K562 (cell line): ENCODE measurements around the gene DBNDD2. TPM values are rescaled to one million over a fixed set of nuclear protein-coding genes. Genes with fewer than 3 reads are reported as not detected.
A peak's percentile ranks its signal among the peaks of the same experiment; 100 is the strongest.

Experiments used
- ATF4 ChIP-seq: fragments of 450-650 bp; formaldehyde crosslinking; IDR thresholded peaks from 2 replicates; pipeline ENCODE4 v1.4.0; 2022; ENCODE audit warnings: mild to moderate bottlenecking, moderate library complexity
- BCOR ChIP-seq: fragments of 450-650 bp; IDR thresholded peaks from 2 replicates; pipeline ENCODE4 v1.6.1; 2016
- CGGBP1 ChIP-seq: fragments of 250-450 bp; sonication (Bioruptor Pico); IDR thresholded peaks from 2 replicates; pipeline ENCODE4 v1.9.0; 2021; ENCODE audit warnings: mild to moderate bottlenecking
- COPS2 ChIP-seq: fragments of 450-650 bp; conservative IDR thresholded peaks from 2 replicates; pipeline ENCODE4 v1.6.1; 2016; ENCODE audit warnings: mild to moderate bottlenecking, moderate library complexity
- FOXJ3 ChIP-seq: sonication (generic); formaldehyde crosslinking; IDR thresholded peaks from 2 replicates; pipeline ENCODE4 v1.4.0; 2020; ENCODE audit warnings: mild to moderate bottlenecking, missing genetic modification reagents
- GTF2B ChIP-seq: IDR thresholded peaks from 2 replicates; pipeline ENCODE4 v1.6.1; 2011; ENCODE audit not compliant: insufficient read length; ENCODE audit errors: extremely low read depth
- GTF3C2 ChIP-seq: IDR thresholded peaks from 3 replicates; pipeline ENCODE4 v1.6.1; 2011; ENCODE audit warnings: borderline replicate concordance, mild to moderate bottlenecking, moderate library complexity; ENCODE audit not compliant: insufficient read length; ENCODE audit errors: extremely low read depth
- KLF13 ChIP-seq: fragments of 450-650 bp; IDR thresholded peaks from 2 replicates; pipeline ENCODE4 v1.6.1; 2016; ENCODE audit warnings: missing genetic modification characterization, low read depth, mild to moderate bottlenecking, missing compliant biosample characterization, moderate library complexity, borderline replicate concordance
- PHB ChIP-seq: fragments of 250-450 bp; sonication (Bioruptor Pico); IDR thresholded peaks from 2 replicates; pipeline ENCODE4 v1.5.0; 2021
- PHTF2 ChIP-seq: fragments of 250-450 bp; sonication (Bioruptor Pico); IDR thresholded peaks from 2 replicates; pipeline ENCODE4 v1.5.0; 2021; ENCODE audit warnings: mild to moderate bottlenecking
- SPI1 ChIP-seq: IDR thresholded peaks from 2 replicates; pipeline ENCODE4 v1.6.1; 2011; ENCODE audit warnings: low read depth, low read length, control low read depth, borderline replicate concordance
- TEAD1 ChIP-seq, 2 experiments: fragments of 450-650 bp in 1 of 2; sonication (generic) in 1 of 2; formaldehyde crosslinking; IDR thresholded peaks; 2 replicates each; pipeline versions ENCODE4 v1.4.0 to v1.8.0; 2020 to 2022; ENCODE audit warnings: mild to moderate bottlenecking in 2 of 2, missing genetic modification reagents in 1 of 2
- ZNF609 ChIP-seq: sonication (generic); formaldehyde crosslinking; IDR thresholded peaks from 2 replicates; pipeline ENCODE4 v1.8.1; 2023; ENCODE audit warnings: missing genetic modification reagents, mild to moderate bottlenecking, borderline replicate concordance
- polyA plus RNA-seq, 8 experiments: library from polyadenylated mRNA; depleted of rRNA in 4 of 8; stranded (reverse) in 5 of 8; unstranded in 3 of 8; fragments of >200 nt; fragmentation: Nextera tagmentation in 2 of 8; fragmentation: Illumina TruSeq in 1 of 8; extraction: Ambion mirVana in 2 of 8; extraction: Trizol in 1 of 8; gene quantifications; 2 replicates each; pipeline versions ENCODE4 v1.2.1 to v1.2.3, GENCODE V29; 2011 to 2014; ENCODE audit warnings: inconsistent platforms in 1 of 8, missing spikeins in 1 of 8
- total RNA-seq, 7 experiments: library from RNA; depleted of rRNA in 6 of 7; stranded (reverse); fragments of >200 nt in 6 of 7; fragmentation: Illumina TruSeq in 2 of 7; extraction: Trizol in 2 of 7; gene quantifications; 2 replicates each; pipeline versions ENCODE4 v1.2.1 to v1.2.3, GENCODE V29; 2011 to 2021; ENCODE audit warnings: low replicate concordance in 1 of 7

Gene DBNDD2
- total and polyA plus RNA-seq, 9 of the 15 experiments (the other 6 are each of a cell fraction or from before 2014, with no cell fraction given) = 12.8 to 64.0 (median 35.8) TPM

GRCh38 chr20:45362804-45363610 is 45.1 kb upstream of the DBNDD2 start, which contains the start of gene SYS1 (continued):
- TF ChIP-seq ATF4 = no peak
- TF ChIP-seq KLF13 (tag) = peak; percentile 34; the same call in 1 of the 2 replicates
- TF ChIP-seq SPI1 = peak; percentile 81
- TF ChIP-seq ZNF609 = peak; percentile 50; the same call in 1 of the 2 replicates
- peak; percentile 75; the same call in 1 of the 2 replicates for TF ChIP-seq CGGBP1 (CRISPR knock-in tag)
- 0 out of 4 replicates have a peak, but pooled peaks of 1 of the 2 experiments have one; percentile 31 for TF ChIP-seq TEAD1 (CRISPR knock-in tag; IDR thresholded peaks at IDR 0.05)
- TF ChIP-seq PHTF2 (CRISPR knock-in tag) = no peak
- TF ChIP-seq GTF2B = no peak
- TF ChIP-seq BCOR = 0 out of 2 replicates have a peak, but pooled peaks have one; percentile 48
- no peak for TF ChIP-seq FOXJ3 (CRISPR knock-in tag)
- no peak for TF ChIP-seq COPS2
- TF ChIP-seq PHB = no peak
- TF ChIP-seq GTF3C2 = no peak
